NT2/D1 (cell line): ENCODE measurements around the gene SRP68.

Experiments used
- SUZ12 ChIP-seq: IDR thresholded peaks from 2 replicates; pipeline ENCODE4 v1.6.1; 2011; ENCODE audit not compliant: insufficient read length, insufficient read depth; ENCODE audit errors: extremely low read depth
- YY1 ChIP-seq: IDR thresholded peaks from 2 replicates; pipeline ENCODE4 v1.6.1; 2011; ENCODE audit not compliant: insufficient read length, insufficient read depth
- ZNF274 ChIP-seq: IDR thresholded peaks from 2 replicates; pipeline ENCODE4 v1.6.1; 2011; ENCODE audit warnings: mild to moderate bottlenecking, low read depth, low read length

DNA sequence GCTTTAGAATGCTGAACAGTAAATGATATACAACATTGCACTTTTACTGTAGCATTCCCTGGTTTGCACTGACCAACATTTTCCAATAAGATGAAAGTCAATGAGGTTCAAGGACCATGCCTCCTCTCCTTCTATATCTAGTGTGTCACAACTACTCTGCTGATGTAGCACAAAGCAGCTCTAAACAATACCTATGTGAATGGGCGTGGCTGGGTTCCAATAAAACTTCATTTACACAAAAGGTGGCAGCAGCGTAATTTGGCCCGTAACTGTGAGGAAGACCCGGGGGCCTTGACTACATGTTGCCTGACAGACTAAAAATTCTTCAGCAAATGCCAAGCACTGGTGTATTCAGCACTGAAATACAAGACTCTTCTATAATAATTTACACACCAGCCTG lies 6.5 kb downstream of the SRP68 start:
- no peak for TF ChIP-seq ZNF274
- no peak for TF ChIP-seq YY1
- TF ChIP-seq SUZ12: no peak
